Progenitor cell of endocrine pancreas (in vitro differentiated cells): ENCODE measurements around the gene GABRB1. TPM values are rescaled to one million over a fixed set of nuclear protein-coding genes. Genes with fewer than 3 reads are reported as not detected.

ENCODE experiments used
- DNase-seq: peaks from one replicate; pipeline ENCODE4 v3.0.0; 2021; ENCODE audit warnings: low spot score; ENCODE audit not compliant: unreplicated experiment
- H3K27ac Mint-ChIP-seq: 2 replicates; pipeline ENCODE4 v1.8.0; 2021; ENCODE audit warnings: mild to moderate bottlenecking, moderate library complexity, mixed read lengths
- H3K27me3 Mint-ChIP-seq: 2 replicates; pipeline ENCODE4 v1.8.0; 2021; ENCODE audit warnings: mixed read lengths
- H3K36me3 Mint-ChIP-seq: 2 replicates; pipeline ENCODE4 v1.8.0; 2022; ENCODE audit warnings: mixed read lengths; ENCODE audit not compliant: insufficient read depth
- H3K4me1 Mint-ChIP-seq: 2 replicates; pipeline ENCODE4 v1.8.0; 2021; ENCODE audit warnings: low read depth, mixed read lengths
- H3K4me3 Mint-ChIP-seq: 2 replicates; pipeline ENCODE4 v1.8.0; 2021; ENCODE audit warnings: low read depth, mild to moderate bottlenecking, moderate library complexity, mixed read lengths
- H3K9me3 Mint-ChIP-seq: 2 replicates; pipeline ENCODE4 v1.8.0; 2021; ENCODE audit warnings: low read depth, mixed read lengths
- CTCF ChIP-seq: fragments of 200-600 bp; sonication (generic); IDR thresholded peaks from one replicate; pipeline ENCODE4 v1.5.0; 2021; ENCODE audit warnings: antibody characterized with exemption, mild to moderate bottlenecking; ENCODE audit not compliant: unreplicated experiment
- total RNA-seq: library from RNA; stranded (reverse); gene quantifications from 2 replicates; pipeline ENCODE4 v1.2.1, GENCODE V29; 2021

Gene GABRB1
- total RNA-seq, 1 donor from 2014 or later, result 1.2 TPM

GRCh38 chr4:47120783-47121182, 89.4 kb downstream of the GABRB1 start:
- no peaks in the 10 kb centered on the region for H3K27me3 Mint-ChIP-seq
- no peak for DNase-seq
- H3K27ac Mint-ChIP-seq, result no peak overlapping the region
- TF ChIP-seq CTCF, result no peak
- H3K9me3 Mint-ChIP-seq, result no peaks in the 10 kb centered on the region
- H3K4me3 Mint-ChIP-seq, result no peak overlapping the region
- H3K36me3 Mint-ChIP-seq, result no peaks in the 10 kb centered on the region
- no peaks in the 10 kb centered on the region for H3K4me1 Mint-ChIP-seq

DNA sequence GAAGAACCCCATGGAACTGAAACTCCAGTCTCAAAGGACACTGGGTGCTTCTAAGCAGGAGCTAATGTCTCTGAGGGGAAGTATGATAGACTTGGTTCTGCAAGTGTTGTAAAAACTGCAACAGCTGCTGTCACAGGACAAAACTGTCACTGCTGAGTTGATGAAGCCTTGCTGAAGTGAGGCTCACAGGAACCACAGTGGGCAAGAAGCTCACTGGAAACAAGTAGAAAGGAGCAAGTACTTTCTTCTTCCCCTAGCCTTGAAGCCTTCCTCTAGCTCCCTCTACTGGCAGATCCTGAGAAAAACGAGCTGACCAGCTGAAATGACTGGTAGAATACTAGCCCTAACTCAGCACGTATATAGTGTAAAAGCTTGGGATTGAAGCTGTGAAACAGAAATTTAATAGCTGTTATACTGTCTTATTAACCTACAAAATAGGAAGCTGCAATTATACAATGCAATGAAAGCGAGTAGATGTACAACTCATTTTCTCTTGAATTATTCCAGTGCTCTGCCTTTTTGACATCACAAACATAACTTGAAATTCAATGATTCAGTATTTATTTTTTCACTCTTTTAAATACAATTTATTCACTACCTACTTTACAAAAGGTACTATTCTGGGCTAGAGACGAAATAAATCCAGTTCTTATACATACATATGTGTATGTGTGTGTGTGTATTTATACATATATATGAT, 91.4 kb downstream of the GABRB1 start:
- TF ChIP-seq CTCF, result peak; percentile 87
- Mint-ChIP-seq H3K4me3 (no peak overlapping the region), H3K9me3 (no peaks in the 10 kb centered on the region), H3K27ac (no peak overlapping the region), H3K36me3 (no peaks in the 10 kb centered on the region), H3K27me3 (peaks cover 2% of the 10 kb centered on the region), H3K4me1 (no peaks in the 10 kb centered on the region)
- DNase-seq, result peak; percentile 43

DNA sequence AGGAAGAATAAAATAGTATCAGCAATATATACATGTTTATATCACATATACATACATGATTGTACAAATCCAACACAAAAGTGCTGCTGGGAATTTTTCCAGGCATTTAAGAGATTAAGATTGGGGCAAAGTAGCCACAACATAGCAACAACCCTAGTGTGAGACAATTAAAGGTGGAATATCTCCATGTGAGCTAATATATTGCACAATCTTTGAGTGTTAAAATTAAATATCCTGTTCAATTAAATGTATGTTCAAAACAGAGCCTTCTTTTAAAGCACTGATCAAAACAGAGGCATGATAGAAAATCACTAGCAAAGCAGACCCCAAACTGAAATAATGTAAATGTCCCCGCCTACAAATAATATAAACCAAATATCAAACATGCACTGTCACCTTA, 97.6 kb downstream of the GABRB1 start:
- Mint-ChIP-seq H3K36me3 (no peaks in the 10 kb centered on the region), H3K27me3 (peaks cover 2% of the 10 kb centered on the region), H3K4me3 (no peak overlapping the region), H3K27ac (no peak overlapping the region), H3K9me3 (no peaks in the 10 kb centered on the region), H3K4me1 (no peaks in the 10 kb centered on the region)
- no peak for TF ChIP-seq CTCF
- no peak for DNase-seq

DNA sequence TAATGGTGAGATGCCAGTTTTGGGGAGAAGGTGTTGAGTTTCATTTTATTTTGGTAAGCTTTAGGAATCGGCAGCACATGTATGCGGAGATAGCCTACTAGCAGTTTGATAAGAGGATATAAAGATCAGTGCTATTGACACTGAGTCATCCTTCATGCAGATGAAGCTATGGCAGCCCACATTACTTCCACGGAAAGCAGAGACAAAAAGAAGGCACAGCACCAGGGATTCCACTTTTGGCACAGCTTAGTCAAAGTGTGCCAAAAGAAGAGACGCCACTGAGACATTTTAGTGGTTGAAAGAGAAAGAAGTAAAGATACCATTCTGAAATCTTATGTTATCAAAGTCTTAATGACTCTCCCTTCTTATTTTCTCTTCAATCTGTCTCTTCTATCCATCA, 103.8 kb downstream of the GABRB1 start:
- no peak overlapping the region for H3K27ac Mint-ChIP-seq
- TF ChIP-seq CTCF, result no peak
- H3K9me3 Mint-ChIP-seq, result no peaks in the 10 kb centered on the region
- H3K4me3 Mint-ChIP-seq, result no peak overlapping the region
- H3K27me3 Mint-ChIP-seq, result no peaks in the 10 kb centered on the region
- no peaks in the 10 kb centered on the region for H3K4me1 Mint-ChIP-seq
- H3K36me3 Mint-ChIP-seq, result no peaks in the 10 kb centered on the region
- DNase-seq, result no peak

- TF ChIP-seq CTCF, result no peak
- Mint-ChIP-seq H3K27me3 (no peaks in the 10 kb centered on the region), H3K4me1 (no peaks in the 10 kb centered on the region), H3K36me3 (no peaks in the 10 kb centered on the region), H3K4me3 (no peak overlapping the region), H3K27ac (no peak overlapping the region), H3K9me3 (no peaks in the 10 kb centered on the region)
- no peak for DNase-seq
These were observed 111.9 kb downstream of the GABRB1 start for GRCh38 chr4:47143261-47143660.
